Endothelial cell of umbilical vein (primary cell): ENCODE data around the gene AP1S2. TPM values are rescaled to one million over a fixed set of nuclear protein-coding genes. Genes with fewer than 3 reads are reported as not detected.

ENCODE experiments used
- BruUV-seq: library from RNA; stranded (reverse); fragments of 400-500 nt; replicated peaks from 2 replicates; lab custom pipeline; 2021; lab: Mats Ljungman, UMichigan
- CTCF ChIA-PET: fragments of 300-600, 350-600 bp; sonication (Branson Sonifier 250); formaldehyde crosslinking; loops from one replicate; lab custom pipeline; 2021; ENCODE audit warnings: antibody characterized with exemption, inconsistent platforms; lab: Charles Lee
- POLR2A ChIA-PET: fragments of 300-600, 350-600 bp; sonication (Branson Sonifier 250); formaldehyde crosslinking; loops from one replicate; lab custom pipeline; 2021; ENCODE audit warnings: antibody characterized with exemption, inconsistent platforms; lab: Charles Lee
- DNase-seq: peaks from one replicate; pipeline ENCODE4 v3.0.0-alpha.2; 2011; ENCODE audit warnings: low read depth, low spot score
- FAIRE-seq: peaks from 2 replicates; lab custom pipeline; 2011; peaks lifted over from hg19 to GRCh38; lab: Jason Lieb, UNC
- H2AFZ ChIP-seq: 2 replicates; pipeline ENCODE4 v1.6.0; 2012; ENCODE audit warnings: low read depth, low read length, control low read depth, inconsistent platforms
- H3K27ac ChIP-seq: 2 replicates; pipeline ENCODE4 v1.5.1; 2011; ENCODE audit warnings: low read depth, mild to moderate bottlenecking, control low read depth, low read length, moderate library complexity; ENCODE audit not compliant: insufficient read depth
- H3K27me3 ChIP-seq, 2 experiments: 2 replicates each; pipeline versions ENCODE4 v1.6.0 to v1.6.1; 2011; ENCODE audit warnings: low read length in 2 of 2, mixed read lengths in 1 of 2; ENCODE audit not compliant: control insufficient read depth in 2 of 2, insufficient read depth in 2 of 2
- H3K36me3 ChIP-seq, 2 experiments: 2 replicates in 1 of 2; 3 replicates in 1 of 2; pipeline ENCODE4 v1.5.1; 2011; ENCODE audit warnings: low read length in 2 of 2, mild to moderate bottlenecking in 1 of 2, moderate library complexity in 1 of 2; ENCODE audit not compliant: control insufficient read depth in 2 of 2, insufficient read depth in 2 of 2; ENCODE audit errors: extremely low read depth in 1 of 2
- H3K4me1 ChIP-seq: 3 replicates; pipeline ENCODE4 v1.5.1; 2011; ENCODE audit warnings: mild to moderate bottlenecking, low read length; ENCODE audit not compliant: control insufficient read depth, insufficient read depth; ENCODE audit errors: extremely low read depth
- H3K4me2 ChIP-seq: 2 replicates; pipeline ENCODE4 v1.6.1; 2011; ENCODE audit warnings: low read length, control low read depth, mixed read lengths; ENCODE audit not compliant: insufficient read depth
- H3K4me3 ChIP-seq, 3 experiments: fragments of 200-600 bp in 1 of 3; sonication (generic), shearing (Covaris generic) in 1 of 3; replicated peaks in 1 of 3; 2 replicates each; pipeline ENCODE4 v1.5.1; 2011 to 2016; ENCODE audit warnings: control low read depth in 3 of 3, low read length in 3 of 3, mild to moderate bottlenecking in 2 of 3, inconsistent platforms in 1 of 3, low read depth in 1 of 3, moderate library complexity in 1 of 3; ENCODE audit not compliant: insufficient read depth in 1 of 3
- H3K79me2 ChIP-seq: 2 replicates; pipeline ENCODE4 v1.6.0; 2012; ENCODE audit warnings: low read length, inconsistent platforms; ENCODE audit not compliant: control insufficient read depth, insufficient read depth
- H3K9ac ChIP-seq: replicated peaks from 2 replicates; pipeline ENCODE3; 2011; ENCODE audit warnings: low read length, control low read depth; ENCODE audit not compliant: insufficient read depth; ENCODE audit errors: extremely low read depth
- H3K9me1 ChIP-seq: replicated peaks from 3 replicates; pipeline ENCODE4 v1.6.0; 2011; ENCODE audit warnings: mild to moderate bottlenecking, low read length; ENCODE audit not compliant: control insufficient read depth, insufficient read depth; ENCODE audit errors: extremely low read depth
- H3K9me3 ChIP-seq: replicated peaks from 2 replicates; pipeline ENCODE4 v1.5.1; 2012; ENCODE audit warnings: low read length, inconsistent platforms; ENCODE audit not compliant: control insufficient read depth, insufficient read depth
- H4K20me1 ChIP-seq: replicated peaks from 2 replicates; pipeline ENCODE3; 2011; ENCODE audit warnings: mild to moderate bottlenecking, low read length; ENCODE audit not compliant: control insufficient read depth, insufficient read depth; ENCODE audit errors: extremely low read depth
- EZH2 ChIP-seq: IDR thresholded peaks from 2 replicates; pipeline ENCODE4 v1.6.1; 2012; ENCODE audit warnings: borderline replicate concordance, low read depth, mild to moderate bottlenecking, moderate library complexity, low read length, inconsistent platforms; ENCODE audit not compliant: severe bottlenecking
- FOS ChIP-seq: IDR thresholded peaks from 2 replicates; pipeline ENCODE4 v1.6.1; 2011; ENCODE audit warnings: mild to moderate bottlenecking, low read length, moderate library complexity, borderline replicate concordance; ENCODE audit not compliant: insufficient read depth
- GATA2 ChIP-seq: IDR thresholded peaks from 2 replicates; pipeline ENCODE4 v1.7.0; 2011; ENCODE audit warnings: low read depth, mild to moderate bottlenecking, moderate library complexity, mixed read lengths, low read length; ENCODE audit not compliant: insufficient read length, insufficient read depth
- JUN ChIP-seq: IDR thresholded peaks from 2 replicates; pipeline ENCODE4 v1.6.1; 2011; ENCODE audit warnings: borderline replicate concordance, low read depth; ENCODE audit not compliant: insufficient read length, insufficient read depth
- MYC ChIP-seq: IDR thresholded peaks from one replicate; pipeline ENCODE4 v1.6.1; 2011; ENCODE audit warnings: mild to moderate bottlenecking, low read depth, low read length
- POLR2A ChIP-seq: IDR thresholded peaks from 2 replicates; pipeline ENCODE4 v1.6.1; 2012; ENCODE audit warnings: low read depth, mild to moderate bottlenecking, control low read depth, low read length
- POLR2AphosphoS5 ChIP-seq: IDR thresholded peaks from 2 replicates; pipeline ENCODE4 v1.6.1; 2012; ENCODE audit warnings: low read depth, mild to moderate bottlenecking, control low read depth, low read length, moderate library complexity; ENCODE audit not compliant: insufficient read depth
- dilution Hi-C: fragments of 300-500 bp; cut with MboI; formaldehyde crosslinking; loops from one replicate; pipeline ENCODE4 v1.15.0; 2019; ENCODE audit warnings: low sequenced_read_pairs; ENCODE audit not compliant: extremely low pct_ligation_motif_present
- intact Hi-C: fragments of 100-400 bp; cut with micrococcal nuclease; formaldehyde crosslinking; loops from one replicate; pipeline ENCODE4 v1.10.0; 2022
- polyA plus RNA-seq, 4 experiments: library from polyadenylated mRNA; depleted of rRNA in 3 of 4; stranded (reverse) in 3 of 4; unstranded in 1 of 4; fragments of >200 nt; gene quantifications; 2 replicates each; pipeline versions ENCODE4 v1.2.1 to v1.2.3, GENCODE V29; 2011 to 2012; ENCODE audit warnings: missing spikeins in 1 of 4
- total RNA-seq: library from RNA; stranded (reverse); gene quantifications from 2 replicates; pipeline ENCODE4 v1.2.3, GENCODE V29; 2021
- TF ChIP-seq, protein P1 (sequence below): IDR thresholded peaks from 2 replicates; pipeline ENCODE4 v1.6.1; 2011; ENCODE audit not compliant: insufficient read depth, insufficient read length
- TF ChIP-seq, protein P2 (sequence below), 2 donors: IDR thresholded peaks; 1 replicate in 1 of 2; 2 replicates in 1 of 2; pipeline ENCODE4 v1.5.1; 2011; ENCODE audit warnings: low read length in 2 of 2, mild to moderate bottlenecking in 2 of 2, moderate library complexity in 2 of 2, control low read depth in 1 of 2, inconsistent platforms in 1 of 2, low read depth in 1 of 2; ENCODE audit not compliant: insufficient read depth in 1 of 2; ENCODE audit errors: extremely low read depth in 1 of 2

The AP1S2 gene
- total and polyA plus RNA-seq, 2 donors (not counting 3 experiments of a cell fraction or from before 2014, with no cell fraction given), result 21.0 to 37.3 TPM

DNA sequence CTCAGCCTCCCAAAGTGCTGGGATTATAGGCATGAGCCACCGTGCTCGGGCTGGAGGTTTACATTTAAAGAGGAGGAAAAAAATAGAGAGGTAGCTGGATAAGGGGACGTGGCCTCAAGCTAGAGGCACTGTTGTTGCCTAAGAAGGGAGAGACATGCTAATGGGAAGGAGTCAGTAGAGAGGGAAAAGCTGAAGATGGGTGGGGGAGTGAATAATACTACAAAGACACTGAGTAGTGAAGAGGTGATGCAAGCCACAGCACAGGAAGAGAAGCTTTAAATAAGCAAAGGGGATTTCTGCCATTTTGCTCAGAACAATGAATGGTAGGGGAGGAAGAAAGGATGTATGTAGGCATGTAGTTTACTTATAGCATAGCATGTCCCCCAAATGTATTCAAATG is 11.5 kb upstream of the AP1S2 start:
- intact Hi-C loops (no loop called here), dilution Hi-C loops (no loop called here)
- Histone ChIP-seq H3K79me2 (no peaks in the 10 kb centered on the region), H3K27ac (no peak overlapping the region), H3K9me3 (no peaks in the 10 kb centered on the region), H3K4me2 (no peak overlapping the region), H3K27me3 (peaks cover 0 to 5% of the 10 kb centered on the region in 2 experiments), H4K20me1 (no peaks in the 10 kb centered on the region), H3K4me1 (no peaks in the 10 kb centered on the region), H3K4me3 (no peak overlapping the region), H3K36me3 (no peaks in the 10 kb centered on the region), H3K9me1 (no peaks in the 10 kb centered on the region), H2AFZ (no peak overlapping the region), H3K9ac (no peak overlapping the region)
- ChIA-PET CTCF (no interaction called here), POLR2A (no interaction called here)
- no peak for TF ChIP-seq EZH2
- no peak for TF ChIP-seq MYC
- TF ChIP-seq POLR2A, result no peak
- FAIRE-seq (no peak), DNase-seq (no peak)
- BruUV-seq, result no TSS peak

DNA sequence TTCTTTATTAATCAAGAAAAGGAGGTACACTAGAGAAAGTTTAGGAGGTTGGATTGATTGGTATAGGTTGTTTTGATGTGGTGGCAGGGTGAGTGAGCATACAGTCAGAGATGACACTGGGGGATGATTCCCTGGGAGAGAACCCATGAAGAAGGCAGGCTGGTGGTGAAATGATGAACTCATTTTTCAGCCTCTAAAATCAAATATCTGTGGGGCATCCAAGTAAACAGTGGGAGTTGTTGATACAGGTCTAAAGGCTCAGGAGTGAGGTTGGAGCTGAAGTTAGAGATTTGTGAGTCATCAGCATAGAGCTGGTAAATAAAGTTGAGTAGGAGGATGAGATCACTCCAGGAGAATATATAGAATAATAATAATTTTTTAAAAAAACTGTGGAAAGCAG is 10.0 kb upstream of the AP1S2 start:
- H3K4me2 ChIP-seq, result no peak overlapping the region
- TF ChIP-seq, protein P1, sequence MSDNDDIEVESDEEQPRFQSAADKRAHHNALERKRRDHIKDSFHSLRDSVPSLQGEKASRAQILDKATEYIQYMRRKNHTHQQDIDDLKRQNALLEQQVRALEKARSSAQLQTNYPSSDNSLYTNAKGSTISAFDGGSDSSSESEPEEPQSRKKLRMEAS, result no peak
- TF ChIP-seq JUN (no peak), POLR2A (no peak), FOS (no peak), MYC (no peak), EZH2 (no peak), GATA2 (no peak), POLR2AphosphoS5 (no peak)
- TF ChIP-seq, protein P2, sequence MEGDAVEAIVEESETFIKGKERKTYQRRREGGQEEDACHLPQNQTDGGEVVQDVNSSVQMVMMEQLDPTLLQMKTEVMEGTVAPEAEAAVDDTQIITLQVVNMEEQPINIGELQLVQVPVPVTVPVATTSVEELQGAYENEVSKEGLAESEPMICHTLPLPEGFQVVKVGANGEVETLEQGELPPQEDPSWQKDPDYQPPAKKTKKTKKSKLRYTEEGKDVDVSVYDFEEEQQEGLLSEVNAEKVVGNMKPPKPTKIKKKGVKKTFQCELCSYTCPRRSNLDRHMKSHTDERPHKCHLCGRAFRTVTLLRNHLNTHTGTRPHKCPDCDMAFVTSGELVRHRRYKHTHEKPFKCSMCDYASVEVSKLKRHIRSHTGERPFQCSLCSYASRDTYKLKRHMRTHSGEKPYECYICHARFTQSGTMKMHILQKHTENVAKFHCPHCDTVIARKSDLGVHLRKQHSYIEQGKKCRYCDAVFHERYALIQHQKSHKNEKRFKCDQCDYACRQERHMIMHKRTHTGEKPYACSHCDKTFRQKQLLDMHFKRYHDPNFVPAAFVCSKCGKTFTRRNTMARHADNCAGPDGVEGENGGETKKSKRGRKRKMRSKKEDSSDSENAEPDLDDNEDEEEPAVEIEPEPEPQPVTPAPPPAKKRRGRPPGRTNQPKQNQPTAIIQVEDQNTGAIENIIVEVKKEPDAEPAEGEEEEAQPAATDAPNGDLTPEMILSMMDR (IDR thresholded peaks at IDR 0.05; ENCODE audit: extremely low read depth in 1 of 2, insufficient read depth in 1 of 2, low read depth in 1 of 2, low read length in 2 of 2), result no peak
- DNase-seq (no peak), FAIRE-seq (no peak)
- no peaks in the 10 kb centered on the region for H4K20me1 ChIP-seq
- H3K4me1 ChIP-seq, result no peaks in the 10 kb centered on the region
- H2AFZ ChIP-seq, result no peak overlapping the region
- no peak overlapping the region for H3K9ac ChIP-seq
- no peaks in the 10 kb centered on the region for H3K9me3 ChIP-seq
- no peak overlapping the region for H3K4me3 ChIP-seq
- peaks cover 0 to 7% of the 10 kb centered on the region in 2 experiments for H3K27me3 ChIP-seq
- no peaks in the 10 kb centered on the region for H3K79me2 ChIP-seq
- dilution Hi-C loops (no loop called here), intact Hi-C loops (no loop called here)
- no peaks in the 10 kb centered on the region for H3K9me1 ChIP-seq
- no TSS peak for BruUV-seq
- H3K36me3 ChIP-seq, result no peaks in the 10 kb centered on the region
- CTCF ChIA-PET, result no interaction called here
- H3K27ac ChIP-seq, result no peak overlapping the region
- POLR2A ChIA-PET, result no interaction called here
